ENCODE data around the gene CALHM1.
A peak's percentile ranks its signal among the peaks of the same experiment; 100 is the strongest.

The CALHM1 gene

DNA sequence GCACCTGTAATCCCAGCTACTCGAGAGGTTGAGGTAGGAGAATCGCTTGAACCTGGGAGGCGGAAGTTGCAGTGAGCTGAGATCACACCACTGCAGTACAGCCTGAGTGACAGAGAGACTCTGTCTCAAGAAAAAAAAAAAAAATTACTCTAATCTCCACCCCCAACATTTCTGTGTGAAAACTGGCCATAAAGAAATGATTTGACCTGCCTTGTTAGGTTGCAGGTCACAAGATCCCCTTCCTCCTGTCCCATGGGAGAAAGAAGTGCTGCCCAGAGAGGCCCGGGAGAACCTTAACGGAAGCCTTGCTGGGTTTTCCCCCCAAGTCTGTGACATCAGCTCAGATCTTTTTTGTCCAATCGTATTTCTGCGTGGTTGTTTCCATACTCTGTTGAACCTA is 8.7 kb upstream of the CALHM1 start:
- Histone ChIP-seq H2BK15ac (ENCODE audit: low read depth, poor library complexity, severe bottlenecking) (no peak overlapping the region), H3K14ac (ENCODE audit: low read length in 2 of 2) (no peak overlapping the region)

DNA sequence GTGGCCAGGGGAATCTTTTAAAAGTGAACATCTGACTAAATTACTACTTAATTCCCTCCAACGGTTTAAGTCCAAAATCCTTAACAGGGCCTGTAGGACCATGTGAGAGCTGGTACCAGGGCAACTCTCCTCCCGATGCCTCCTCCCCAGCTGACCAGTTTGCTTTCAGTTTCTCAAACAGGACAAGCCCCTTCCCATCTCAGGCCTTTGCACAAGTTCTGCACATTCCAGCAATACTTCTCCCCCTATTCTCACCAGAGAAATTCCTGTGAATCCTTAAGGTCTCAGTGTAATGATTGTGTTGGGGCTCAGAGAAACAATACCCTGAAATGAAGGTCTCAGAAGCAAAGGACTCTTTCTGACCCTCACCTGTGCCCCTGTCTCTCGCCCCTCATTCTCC is 8.0 kb upstream of the CALHM1 start:
- peaks cover 10% of the 10 kb centered on the region for H3K4me1 ChIP-seq (ENCODE audit: control insufficient read depth, insufficient read depth, low read depth, low read length)
- no peak overlapping the region for H3K14ac ChIP-seq (ENCODE audit: low read length in 2 of 2)
- peak overlapping the region; percentile 32 for H3K27ac ChIP-seq (ENCODE audit: low read length, poor library complexity, severe bottlenecking)
- H3K4ac ChIP-seq (ENCODE audit: low read depth in 1 of 2, low read length in 2 of 2): no peak overlapping the region
- H3K18ac ChIP-seq (ENCODE audit: low read depth in 1 of 2, low read length in 2 of 2): peak overlapping the region in 1 of 2 experiments; percentile 18
- H3K27me3 ChIP-seq (ENCODE audit: control insufficient read depth in 1 of 2, insufficient read depth in 1 of 2, low read length in 2 of 2): peaks cover 0 to 13% of the 10 kb centered on the region in 2 experiments
- no peak overlapping the region for H2AFZ ChIP-seq (ENCODE audit: low read depth, low read length)
- no peak overlapping the region for H3K4me2 ChIP-seq (ENCODE audit: low read length, poor library complexity, severe bottlenecking)
- no peak overlapping the region for H2BK12ac ChIP-seq (ENCODE audit: low read length in 2 of 2)
- no peaks in the 10 kb centered on the region for H3K79me1 ChIP-seq (replicated peaks; ENCODE audit: low read length, poor library complexity, severe bottlenecking)
- no peak overlapping the region for H4K91ac ChIP-seq (ENCODE audit: low read length)
- no peak overlapping the region for H2BK120ac ChIP-seq (ENCODE audit: low read depth, low read length)
- no peaks in the 10 kb centered on the region for H3K36me3 ChIP-seq (ENCODE audit: control insufficient read depth in 1 of 2, insufficient read depth in 2 of 2, low read depth in 1 of 2, low read length in 2 of 2)
- H2BK15ac ChIP-seq (ENCODE audit: low read depth, poor library complexity, severe bottlenecking): no peak overlapping the region
- 82% methylated on average over 3 of the region's 3 CpGs for WGBS
- no peak overlapping the region for H2AK5ac ChIP-seq (ENCODE audit: low read length, severe bottlenecking)
- H3K23ac ChIP-seq (ENCODE audit: low read length in 2 of 2): no peak overlapping the region
- DNase-seq: peak; percentile 38
- no peak overlapping the region for H3K9ac ChIP-seq (ENCODE audit: low read length)
- H2BK5ac ChIP-seq (ENCODE audit: low read depth, low read length, poor library complexity, severe bottlenecking): no peak overlapping the region
- H3K4me3 ChIP-seq (ENCODE audit: insufficient read depth in 1 of 2, low read depth in 1 of 2, low read length in 2 of 2): no peak overlapping the region
- H3K9me3 ChIP-seq (ENCODE audit: control insufficient read depth, low read length): no peaks in the 10 kb centered on the region
- H4K8ac ChIP-seq (ENCODE audit: low read length): no peak overlapping the region

More for the DNA sequence above, 8.7 kb upstream of the CALHM1 start:
- no peak overlapping the region for H2BK12ac ChIP-seq (ENCODE audit: low read length in 2 of 2)
- H3K27ac ChIP-seq (ENCODE audit: low read length, poor library complexity, severe bottlenecking): no peak overlapping the region
- peaks cover 0 to 13% of the 10 kb centered on the region in 2 experiments for H3K27me3 ChIP-seq (ENCODE audit: control insufficient read depth in 1 of 2, insufficient read depth in 1 of 2, low read length in 2 of 2)
- H3K36me3 ChIP-seq (ENCODE audit: control insufficient read depth in 1 of 2, insufficient read depth in 2 of 2, low read depth in 1 of 2, low read length in 2 of 2): no peaks in the 10 kb centered on the region
- H3K18ac ChIP-seq (ENCODE audit: low read depth in 1 of 2, low read length in 2 of 2): no peak overlapping the region
- no peak overlapping the region for H3K4me2 ChIP-seq (ENCODE audit: low read length, poor library complexity, severe bottlenecking)
- 89% methylated on average over 7 of the region's 7 CpGs for WGBS
- H4K91ac ChIP-seq (ENCODE audit: low read length): no peak overlapping the region
- no peak overlapping the region for H3K4me3 ChIP-seq (ENCODE audit: insufficient read depth in 1 of 2, low read depth in 1 of 2, low read length in 2 of 2)
- H3K79me1 ChIP-seq (replicated peaks; ENCODE audit: low read length, poor library complexity, severe bottlenecking): no peaks in the 10 kb centered on the region
- no peaks in the 10 kb centered on the region for H3K9me3 ChIP-seq (ENCODE audit: control insufficient read depth, low read length)
- H3K9ac ChIP-seq (ENCODE audit: low read length): no peak overlapping the region
- H2AK5ac ChIP-seq (ENCODE audit: low read length, severe bottlenecking): no peak overlapping the region
- no peak overlapping the region for H2BK120ac ChIP-seq (ENCODE audit: low read depth, low read length)
- no peak for DNase-seq
- H2BK5ac ChIP-seq (ENCODE audit: low read depth, low read length, poor library complexity, severe bottlenecking): no peak overlapping the region
- no peak overlapping the region for H2AFZ ChIP-seq (ENCODE audit: low read depth, low read length)
- no peak overlapping the region for H4K8ac ChIP-seq (ENCODE audit: low read length)
- no peak overlapping the region for H3K23ac ChIP-seq (ENCODE audit: low read length in 2 of 2)
- peaks cover 10% of the 10 kb centered on the region for H3K4me1 ChIP-seq (ENCODE audit: control insufficient read depth, insufficient read depth, low read depth, low read length)
- H3K4ac ChIP-seq (ENCODE audit: low read depth in 1 of 2, low read length in 2 of 2): no peak overlapping the region

DNA sequence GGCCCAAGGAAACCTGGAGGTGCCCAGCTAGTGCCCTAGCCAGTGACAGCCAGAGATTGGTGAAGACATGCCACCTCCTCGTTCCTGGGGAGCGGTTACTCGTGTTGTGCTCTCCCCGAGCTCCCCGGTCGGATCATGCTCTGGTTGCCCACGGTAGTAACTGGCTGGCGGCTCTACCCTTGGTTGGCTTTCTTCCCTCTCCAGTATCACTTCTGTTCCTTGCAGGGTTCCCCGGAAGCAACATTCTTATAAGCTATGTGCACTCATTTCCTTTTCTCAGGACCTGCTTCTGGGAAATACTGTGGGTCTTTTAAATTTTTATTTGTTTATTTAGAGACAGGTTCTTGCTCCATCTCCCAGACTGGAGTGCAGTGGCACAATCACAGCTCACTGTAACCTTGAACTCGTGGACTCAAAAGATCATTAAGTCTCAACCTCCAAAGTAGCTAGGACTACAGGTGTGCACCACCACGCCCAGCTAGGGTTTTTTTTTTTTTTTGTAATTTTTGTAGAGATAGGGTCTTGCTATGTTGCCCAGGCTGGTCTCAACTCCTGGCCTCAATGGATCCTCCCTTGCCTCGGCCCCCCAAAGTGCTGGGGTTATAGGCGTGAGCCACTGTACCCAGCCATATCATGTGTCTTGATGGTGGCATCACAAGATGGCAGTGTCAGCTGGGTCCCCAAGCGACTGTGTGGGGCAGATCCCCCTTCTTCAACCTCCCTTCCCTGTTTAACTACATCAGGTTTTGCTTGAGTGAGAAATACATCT is 6.9 kb upstream of the CALHM1 start:
- no peak overlapping the region for H4K8ac ChIP-seq (ENCODE audit: low read length)
- H2BK12ac ChIP-seq (ENCODE audit: low read length in 2 of 2): no peak overlapping the region
- H2BK120ac ChIP-seq (ENCODE audit: low read depth, low read length): no peak overlapping the region
- H3K9ac ChIP-seq (ENCODE audit: low read length): no peak overlapping the region
- H2AK5ac ChIP-seq (ENCODE audit: low read length, severe bottlenecking): no peak overlapping the region
- H2AFZ ChIP-seq (ENCODE audit: low read depth, low read length): no peak overlapping the region
- no peak overlapping the region for H2BK5ac ChIP-seq (ENCODE audit: low read depth, low read length, poor library complexity, severe bottlenecking)
- no peak overlapping the region for H3K27ac ChIP-seq (ENCODE audit: low read length, poor library complexity, severe bottlenecking)
- 93% methylated on average over 11 of the region's 14 CpGs for WGBS
- no peak overlapping the region for H3K14ac ChIP-seq (ENCODE audit: low read length in 2 of 2)
- H3K27me3 ChIP-seq (ENCODE audit: control insufficient read depth in 1 of 2, insufficient read depth in 1 of 2, low read length in 2 of 2): peaks cover 0 to 9% of the 10 kb centered on the region in 2 experiments
- H3K4ac ChIP-seq (ENCODE audit: low read depth in 1 of 2, low read length in 2 of 2): no peak overlapping the region
- no peak for DNase-seq
- H3K79me1 ChIP-seq (replicated peaks; ENCODE audit: low read length, poor library complexity, severe bottlenecking): no peaks in the 10 kb centered on the region
- no peak overlapping the region for H3K23ac ChIP-seq (ENCODE audit: low read length in 2 of 2)
- H3K36me3 ChIP-seq (ENCODE audit: control insufficient read depth in 1 of 2, insufficient read depth in 2 of 2, low read depth in 1 of 2, low read length in 2 of 2): no peaks in the 10 kb centered on the region
- no peak overlapping the region for H3K4me3 ChIP-seq (ENCODE audit: insufficient read depth in 1 of 2, low read depth in 1 of 2, low read length in 2 of 2)
- H3K4me2 ChIP-seq (ENCODE audit: low read length, poor library complexity, severe bottlenecking): no peak overlapping the region
- H2BK15ac ChIP-seq (ENCODE audit: low read depth, poor library complexity, severe bottlenecking): no peak overlapping the region
- H3K18ac ChIP-seq (ENCODE audit: low read depth in 1 of 2, low read length in 2 of 2): no peak overlapping the region
- peaks cover 7% of the 10 kb centered on the region for H3K4me1 ChIP-seq (ENCODE audit: control insufficient read depth, insufficient read depth, low read depth, low read length)
- no peaks in the 10 kb centered on the region for H3K9me3 ChIP-seq (ENCODE audit: control insufficient read depth, low read length)
- no peak overlapping the region for H4K91ac ChIP-seq (ENCODE audit: low read length)

DNA sequence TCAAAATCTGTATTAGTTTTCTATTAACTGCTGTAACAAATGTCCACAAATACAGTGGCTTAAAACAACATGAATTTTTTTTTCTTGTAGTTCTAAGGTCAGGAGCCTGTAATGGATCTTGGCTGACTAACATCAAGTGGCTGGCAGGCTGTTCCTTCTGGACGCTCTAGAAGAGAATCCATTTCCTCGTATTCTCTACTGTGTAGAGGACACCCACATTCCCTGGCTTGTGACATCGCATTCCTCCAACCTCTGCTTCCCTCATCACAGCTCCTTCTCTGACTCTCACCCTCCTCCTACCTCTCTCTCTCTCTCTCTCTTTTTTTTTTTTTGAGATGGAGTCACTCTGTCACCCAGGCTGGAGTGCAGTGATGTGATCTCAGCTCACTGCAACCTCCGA is 4.8 kb upstream of the CALHM1 start:
- Histone ChIP-seq H3K4me2 (ENCODE audit: low read length, poor library complexity, severe bottlenecking) (no peak overlapping the region), H2BK12ac (ENCODE audit: low read length in 2 of 2) (no peak overlapping the region), H2BK5ac (ENCODE audit: low read depth, low read length, poor library complexity, severe bottlenecking) (no peak overlapping the region), H3K4me1 (ENCODE audit: control insufficient read depth, insufficient read depth, low read depth, low read length) (peaks cover 7% of the 10 kb centered on the region), H3K18ac (ENCODE audit: low read depth in 1 of 2, low read length in 2 of 2) (no peak overlapping the region), H3K4me3 (ENCODE audit: insufficient read depth in 1 of 2, low read depth in 1 of 2, low read length in 2 of 2) (no peak overlapping the region), H2AK5ac (ENCODE audit: low read length, severe bottlenecking) (no peak overlapping the region), H3K27me3 (ENCODE audit: control insufficient read depth in 1 of 2, insufficient read depth in 1 of 2, low read length in 2 of 2) (peaks cover 0 to 14% of the 10 kb centered on the region in 2 experiments), H4K8ac (ENCODE audit: low read length) (no peak overlapping the region), H3K23ac (ENCODE audit: low read length in 2 of 2) (no peak overlapping the region), H3K9ac (ENCODE audit: low read length) (no peak overlapping the region), H3K79me1 (replicated peaks; ENCODE audit: low read length, poor library complexity, severe bottlenecking) (no peaks in the 10 kb centered on the region), H3K36me3 (ENCODE audit: control insufficient read depth in 1 of 2, insufficient read depth in 2 of 2, low read depth in 1 of 2, low read length in 2 of 2) (no peaks in the 10 kb centered on the region), H2BK120ac (ENCODE audit: low read depth, low read length) (no peak overlapping the region), H2AFZ (ENCODE audit: low read depth, low read length) (no peak overlapping the region), H3K9me3 (ENCODE audit: control insufficient read depth, low read length) (no peaks in the 10 kb centered on the region), H2BK15ac (ENCODE audit: low read depth, poor library complexity, severe bottlenecking) (no peak overlapping the region), H3K14ac (ENCODE audit: low read length in 2 of 2) (no peak overlapping the region), H3K27ac (ENCODE audit: low read length, poor library complexity, severe bottlenecking) (no peak overlapping the region), H3K4ac (ENCODE audit: low read depth in 1 of 2, low read length in 2 of 2) (no peak overlapping the region), H4K91ac (ENCODE audit: low read length) (no peak overlapping the region)
- peak; percentile 30 for DNase-seq
- 74% methylated on average over 4 of the region's 4 CpGs for WGBS
